Panc1 (cell line): ENCODE data around the gene DCLK2. TPM values are rescaled to one million over a fixed set of nuclear protein-coding genes. Genes with fewer than 3 reads are reported as not detected.

Experiments
- ATAC-seq: fragments of 200-7000 bp; cut with Tn5 transposase; 2 replicates; pipeline ENCODE4 v1.9.1; 2020; ENCODE audit warnings: mild to moderate bottlenecking, moderate library complexity
- BruUV-seq: library from RNA; stranded (reverse); fragments of 400-500 nt; replicated peaks from 2 replicates; lab custom pipeline; 2021; lab: Mats Ljungman, UMichigan
- CTCF ChIA-PET: fragments of 300-600 bp; sonication (Branson Sonifier 250); formaldehyde crosslinking; loops from one replicate; lab custom pipeline; 2022; ENCODE audit warnings: antibody characterized with exemption; lab: Charles Lee
- POLR2A ChIA-PET: fragments of 300-600 bp; sonication (Branson Sonifier 250); formaldehyde crosslinking; loops from one replicate; lab custom pipeline; 2022; ENCODE audit warnings: antibody characterized with exemption; lab: Charles Lee
- DNase-seq: peaks from one replicate; pipeline ENCODE4 v3.0.0-alpha.2; 2010; ENCODE audit warnings: low read depth, low spot score
- H3K27ac ChIP-seq: 2 replicates; pipeline ENCODE4 v1.5.1; 2011; ENCODE audit warnings: mild to moderate bottlenecking, low read length, inconsistent platforms
- H3K27me3 ChIP-seq: fragments of 200-500 bp; sonication (Bioruptor generic); 2 replicates; pipeline ENCODE4 v1.6.0; 2014; ENCODE audit warnings: low read length, inconsistent platforms; ENCODE audit not compliant: control insufficient read depth, insufficient read depth
- H3K36me3 ChIP-seq: fragments of 200-500 bp; sonication (Bioruptor generic); 2 replicates; pipeline ENCODE4 v1.5.1; 2014; ENCODE audit warnings: inconsistent platforms, mild to moderate bottlenecking, low read length, moderate library complexity; ENCODE audit not compliant: control insufficient read depth, insufficient read depth
- H3K4me1 ChIP-seq: 2 replicates; pipeline ENCODE4 v1.5.1; 2011; ENCODE audit warnings: inconsistent platforms, mild to moderate bottlenecking, low read length, moderate library complexity; ENCODE audit not compliant: control insufficient read depth, insufficient read depth
- H3K4me3 ChIP-seq, 2 experiments: 2 replicates each; pipeline ENCODE4 v1.5.1; 2011 to 2012; ENCODE audit warnings: low read depth in 2 of 2, low read length in 2 of 2, mild to moderate bottlenecking in 2 of 2, inconsistent platforms in 1 of 2, moderate library complexity in 1 of 2
- H3K9me3 ChIP-seq: fragments of 200-500 bp; sonication (Bioruptor generic); 2 replicates; pipeline ENCODE4 v1.5.1; 2014; ENCODE audit warnings: low read depth, mild to moderate bottlenecking, inconsistent platforms, low read length, moderate library complexity; ENCODE audit not compliant: control insufficient read depth, insufficient read depth
- CTCF ChIP-seq: fragments of 450-650 bp; IDR thresholded peaks from 2 replicates; pipeline ENCODE4 v1.5.1; 2017; ENCODE audit warnings: mild to moderate bottlenecking
- POLR2AphosphoS5 ChIP-seq: IDR thresholded peaks from 2 replicates; pipeline ENCODE4 v1.6.1; 2012; ENCODE audit warnings: mild to moderate bottlenecking, low read depth, low read length, moderate library complexity
- REST ChIP-seq, 2 experiments: IDR thresholded peaks; 2 replicates each; pipeline ENCODE4 v1.6.1; 2011 to 2012; ENCODE audit warnings: low read depth in 2 of 2, control low read depth in 1 of 2, low read length in 1 of 2, mild to moderate bottlenecking in 1 of 2, moderate library complexity in 1 of 2; ENCODE audit not compliant: insufficient read depth in 1 of 2
- SIN3A ChIP-seq: IDR thresholded peaks from 2 replicates; pipeline ENCODE4 v1.6.1; 2012; ENCODE audit warnings: low read depth, mild to moderate bottlenecking, low read length, moderate library complexity, borderline replicate concordance; ENCODE audit not compliant: insufficient read depth
- TCF7L2 ChIP-seq: IDR thresholded peaks from 2 replicates; pipeline ENCODE4 v1.6.1; 2011; ENCODE audit warnings: mild to moderate bottlenecking, low read depth, low read length, inconsistent platforms
- in situ Hi-C: cut with HindIII; loops from 2 replicates; pipeline ENCODE4 v1.10.0; 2016; ENCODE audit warnings: low sequenced_read_pairs, low pct_unique_long_range_greater_than_20kb
- intact Hi-C: fragments of 100-400 bp; cut with micrococcal nuclease; formaldehyde crosslinking; loops from one replicate; pipeline ENCODE4 v1.10.0; 2022; ENCODE audit not compliant: unreplicated experiment
- total RNA-seq: library from RNA; stranded (reverse); gene quantifications from one replicate; pipeline ENCODE4 v1.2.1, GENCODE V29; 2021; ENCODE audit not compliant: unreplicated experiment

Gene DCLK2
- total RNA-seq, 1 experiment from 2014 or later = 9.5 TPM

GRCh38 chr4:150049682-150050081 lies 28.6 kb upstream of the DCLK2 start:
- ChIA-PET CTCF (no interaction called here), POLR2A (no interaction called here)
- H3K9me3 ChIP-seq = no peaks in the 10 kb centered on the region
- DNase-seq (no peak), ATAC-seq (no peak)
- intact Hi-C loops = no loop called here
- in situ Hi-C loops = no loop called here
- H3K36me3 ChIP-seq = no peaks in the 10 kb centered on the region
- no peak for TF ChIP-seq REST (IDR thresholded peaks at IDR 0.05; ENCODE audit: insufficient read depth in 1 of 2, low read depth in 2 of 2, low read length in 1 of 2)
- no peak for TF ChIP-seq CTCF
- TF ChIP-seq TCF7L2 = no peak
- no peak for TF ChIP-seq POLR2AphosphoS5
- no peak for TF ChIP-seq SIN3A
- H3K4me3 ChIP-seq = no peak overlapping the region
- H3K4me1 ChIP-seq = no peaks in the 10 kb centered on the region
- H3K27me3 ChIP-seq = no peaks in the 10 kb centered on the region
- no TSS peak for BruUV-seq
- no peak overlapping the region for H3K27ac ChIP-seq

- TF ChIP-seq POLR2AphosphoS5 (no peak), CTCF (no peak), SIN3A (no peak), TCF7L2 (no peak), REST (IDR thresholded peaks at IDR 0.05; ENCODE audit: insufficient read depth in 1 of 2, low read depth in 2 of 2, low read length in 1 of 2) (no peak)
- ChIA-PET POLR2A (no interaction called here), CTCF (no interaction called here)
- no peak for DNase-seq
- no peaks in the 10 kb centered on the region for H3K4me1 ChIP-seq
- ATAC-seq = no peak
- H3K27me3 ChIP-seq = no peaks in the 10 kb centered on the region
- in situ Hi-C loops (no loop called here), intact Hi-C loops (no loop called here)
- H3K4me3 ChIP-seq = no peak overlapping the region
- no peaks in the 10 kb centered on the region for H3K36me3 ChIP-seq
- H3K9me3 ChIP-seq = no peaks in the 10 kb centered on the region
- BruUV-seq = no TSS peak
- H3K27ac ChIP-seq = no peak overlapping the region
Observed at GRCh38 chr4:150050566-150050965, 27.7 kb upstream of the DCLK2 start.
